A549 (cell line): Measurements from ENCODE around the gene FIBP.

Experiments
- CEBPB ChIP-seq, 2 experiments: fragments of >200 bp in 1 of 2; sonication (Bioruptor Twin) in 1 of 2; formaldehyde crosslinking in 1 of 2; IDR thresholded peaks; 2 replicates each; pipeline ENCODE4 v1.6.1; 2012 to 2016
- CHD2 ChIP-seq: fragments of 150-350 bp; IDR thresholded peaks from 2 replicates; pipeline ENCODE4 v1.6.1; 2014; ENCODE audit warnings: low read length; ENCODE audit not compliant: partially characterized antibody
- EP300 ChIP-seq, 2 experiments: fragments of >200 bp; sonication (Bioruptor Twin); formaldehyde crosslinking; IDR thresholded peaks; 2 replicates in 1 of 2; 3 replicates in 1 of 2; pipeline ENCODE4 v1.6.1; 2016 to 2017
- HOXA7 ChIP-seq: fragments of 250-450 bp; sonication (Bioruptor Pico); IDR thresholded peaks from 2 replicates; pipeline ENCODE4 v1.5.0; 2020; ENCODE audit warnings: mild to moderate bottlenecking, moderate library complexity
- JUN ChIP-seq, 2 experiments: fragments of >200 bp; sonication (Bioruptor Twin); formaldehyde crosslinking; IDR thresholded peaks; 2 replicates in 1 of 2; 3 replicates in 1 of 2; pipeline ENCODE4 v1.6.1; 2016 to 2017
- MYC ChIP-seq: IDR thresholded peaks from 2 replicates; pipeline ENCODE4 v1.6.1; 2012; ENCODE audit warnings: mild to moderate bottlenecking, inconsistent platforms, low read length, improper control_type of control experiment, borderline replicate concordance
- POLR2A ChIP-seq: IDR thresholded peaks from 2 replicates; pipeline ENCODE4 v1.6.1; 2012; ENCODE audit warnings: mild to moderate bottlenecking, low read length
- RCOR1 ChIP-seq: fragments of 150-350 bp; IDR thresholded peaks from 2 replicates; pipeline ENCODE4 v1.6.1; 2014; ENCODE audit warnings: antibody characterized with exemption, low read length, low read depth
- RFX5 ChIP-seq: fragments of 450-650 bp; IDR thresholded peaks from 2 replicates; pipeline ENCODE4 v1.7.1; 2014; ENCODE audit warnings: antibody characterized with exemption, mild to moderate bottlenecking, moderate library complexity
- SREBF2 ChIP-seq: fragments of 450-650 bp; IDR thresholded peaks from 2 replicates; pipeline ENCODE4 v1.6.1; 2014; ENCODE audit warnings: mild to moderate bottlenecking, moderate library complexity
- ZSCAN20 ChIP-seq: fragments of 250-450 bp; sonication (Bioruptor Pico); IDR thresholded peaks from 2 replicates; pipeline ENCODE4 v1.8.0; 2022; ENCODE audit warnings: mild to moderate bottlenecking, moderate library complexity
- TF ChIP-seq, protein P1 (sequence below): fragments of >200 bp; sonication (Bioruptor Twin); formaldehyde crosslinking; IDR thresholded peaks from 3 replicates; pipeline ENCODE4 v1.5.1; 2016
- TF ChIP-seq, protein P2 (sequence below): IDR thresholded peaks from 2 replicates; pipeline ENCODE4 v1.6.1; 2012

DNA sequence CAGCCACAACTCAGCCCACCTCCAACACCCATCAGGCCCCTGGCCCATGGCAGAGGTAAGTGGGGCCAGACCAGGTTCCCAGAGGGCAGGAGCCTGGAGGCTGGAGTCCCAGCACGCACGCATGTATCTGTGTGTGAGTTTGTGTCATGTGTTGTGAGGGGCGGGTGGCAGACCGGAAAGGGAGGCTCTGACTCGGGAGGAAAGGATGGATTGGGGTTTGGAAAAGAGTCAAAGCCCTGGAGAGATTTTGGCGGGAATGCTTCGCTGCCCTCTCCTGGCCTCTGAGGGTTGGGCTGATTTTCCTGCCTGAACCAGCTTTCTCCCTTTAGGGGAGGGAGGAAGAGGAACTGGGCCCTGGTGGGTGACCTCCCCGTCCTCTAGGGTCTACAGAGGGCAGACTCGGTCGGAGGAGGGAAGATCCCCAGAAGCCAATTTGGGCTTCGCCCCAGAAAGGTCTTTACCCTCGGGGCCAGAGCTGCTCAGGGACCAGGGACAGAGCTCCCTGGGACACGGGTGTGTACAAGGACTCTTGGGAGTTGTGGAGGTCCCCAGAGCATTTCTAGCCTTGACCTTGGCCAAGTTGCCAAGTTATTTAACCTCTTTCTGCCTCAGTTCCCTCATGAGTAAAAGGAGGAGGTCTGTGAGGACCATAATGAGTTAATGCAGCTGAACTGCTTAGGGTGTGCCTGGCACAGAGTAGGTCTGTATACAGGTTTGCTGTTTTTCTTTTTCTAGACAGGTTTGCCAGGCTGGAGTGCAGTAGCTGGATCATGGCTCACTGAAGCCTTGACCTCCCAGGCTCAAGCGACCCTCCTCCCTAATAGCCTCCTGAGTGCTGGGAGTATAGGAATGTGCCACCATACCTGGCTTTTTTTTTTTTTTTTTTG lies 23.7 kb upstream of the FIBP start:
- TF ChIP-seq, protein P1, sequence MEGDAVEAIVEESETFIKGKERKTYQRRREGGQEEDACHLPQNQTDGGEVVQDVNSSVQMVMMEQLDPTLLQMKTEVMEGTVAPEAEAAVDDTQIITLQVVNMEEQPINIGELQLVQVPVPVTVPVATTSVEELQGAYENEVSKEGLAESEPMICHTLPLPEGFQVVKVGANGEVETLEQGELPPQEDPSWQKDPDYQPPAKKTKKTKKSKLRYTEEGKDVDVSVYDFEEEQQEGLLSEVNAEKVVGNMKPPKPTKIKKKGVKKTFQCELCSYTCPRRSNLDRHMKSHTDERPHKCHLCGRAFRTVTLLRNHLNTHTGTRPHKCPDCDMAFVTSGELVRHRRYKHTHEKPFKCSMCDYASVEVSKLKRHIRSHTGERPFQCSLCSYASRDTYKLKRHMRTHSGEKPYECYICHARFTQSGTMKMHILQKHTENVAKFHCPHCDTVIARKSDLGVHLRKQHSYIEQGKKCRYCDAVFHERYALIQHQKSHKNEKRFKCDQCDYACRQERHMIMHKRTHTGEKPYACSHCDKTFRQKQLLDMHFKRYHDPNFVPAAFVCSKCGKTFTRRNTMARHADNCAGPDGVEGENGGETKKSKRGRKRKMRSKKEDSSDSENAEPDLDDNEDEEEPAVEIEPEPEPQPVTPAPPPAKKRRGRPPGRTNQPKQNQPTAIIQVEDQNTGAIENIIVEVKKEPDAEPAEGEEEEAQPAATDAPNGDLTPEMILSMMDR, result peak; percentile 43; the same call in 2 of the 3 replicates
- no peak for TF ChIP-seq CHD2
- no peak for TF ChIP-seq HOXA7
- no peak for TF ChIP-seq POLR2A
- TF ChIP-seq, protein P2, sequence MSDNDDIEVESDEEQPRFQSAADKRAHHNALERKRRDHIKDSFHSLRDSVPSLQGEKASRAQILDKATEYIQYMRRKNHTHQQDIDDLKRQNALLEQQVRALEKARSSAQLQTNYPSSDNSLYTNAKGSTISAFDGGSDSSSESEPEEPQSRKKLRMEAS, result peak; percentile 91
- 0 out of 2 replicates have a peak, but pooled peaks have one; percentile 31 for TF ChIP-seq MYC
- no peak for TF ChIP-seq SREBF2
- no peak for TF ChIP-seq CEBPB (IDR thresholded peaks at IDR 0.05)
- peak; percentile 85 for TF ChIP-seq RFX5
- TF ChIP-seq ZSCAN20 (CRISPR knock-in tag), result no peak
- TF ChIP-seq RCOR1, result no peak
- 0 out of 5 replicates have a peak, but pooled peaks of 1 of the 2 experiments have one; percentile 21 for TF ChIP-seq JUN (IDR thresholded peaks at IDR 0.05)
- no peak for TF ChIP-seq EP300 (IDR thresholded peaks at IDR 0.05)
